H1 (cell line): ENCODE data around the gene LBR. TPM values are rescaled to one million over a fixed set of nuclear protein-coding genes. Genes with fewer than 3 reads are reported as not detected.

ENCODE experiments used
- CTCF ChIA-PET: fragments of 300-600 bp; sonication (Branson Sonifier 250); formaldehyde crosslinking; loops from one replicate; lab custom pipeline; 2021; ENCODE audit not compliant: partially characterized antibody; lab: Charles Lee
- POLR2A ChIA-PET: fragments of 300-600 bp; sonication (Branson Sonifier 250); formaldehyde crosslinking; loops from one replicate; lab custom pipeline; 2021; ENCODE audit warnings: inconsistent platforms; ENCODE audit not compliant: partially characterized antibody; lab: Charles Lee
- DNase-seq, 2 experiments: peaks; one replicate each; pipeline versions ENCODE4 v3.0.0 to v3.0.0-alpha.2; 2010 to 2022; ENCODE audit warnings: low spot score in 2 of 2, low read depth in 1 of 2, mixed read lengths in 1 of 2
- FAIRE-seq: peaks from 2 replicates; lab custom pipeline; 2011; peaks lifted over from hg19 to GRCh38; lab: Jason Lieb, UNC
- H2AFZ ChIP-seq: 2 replicates; pipeline ENCODE4 v1.8.1; 2012; ENCODE audit warnings: low read length, inconsistent platforms
- H2AK5ac ChIP-seq: 2 replicates; pipeline ENCODE4 v1.6.1; 2013; ENCODE audit warnings: low read depth, low read length
- H2BK120ac ChIP-seq: replicated peaks from 2 replicates; pipeline ENCODE3; 2013; ENCODE audit warnings: low read depth, low read length, inconsistent platforms
- H2BK12ac ChIP-seq: 2 replicates; pipeline ENCODE4 v1.6.1; 2013; ENCODE audit warnings: low read depth, low read length
- H2BK15ac ChIP-seq: 2 replicates; pipeline ENCODE4 v1.6.1; 2013; ENCODE audit warnings: low read length
- H2BK20ac ChIP-seq: 2 replicates; pipeline ENCODE4 v1.6.1; 2013; ENCODE audit warnings: low read length
- H2BK5ac ChIP-seq: 2 replicates; pipeline ENCODE4 v1.6.1; 2013; ENCODE audit warnings: low read depth, low read length
- H3K14ac ChIP-seq: 2 replicates; pipeline ENCODE4 v1.6.1; 2013; ENCODE audit warnings: inconsistent platforms; ENCODE audit not compliant: insufficient read length
- H3K18ac ChIP-seq: 2 replicates; pipeline ENCODE4 v1.6.1; 2013; ENCODE audit warnings: low read length; ENCODE audit errors: extremely low read depth
- H3K23ac ChIP-seq: 2 replicates; pipeline ENCODE4 v1.6.1; 2013; ENCODE audit warnings: inconsistent platforms; ENCODE audit not compliant: insufficient read length
- H3K23me2 ChIP-seq: 2 replicates; pipeline ENCODE4 v1.6.1; 2013; ENCODE audit warnings: low read depth, low read length
- H3K27ac ChIP-seq: 2 replicates; pipeline ENCODE4 v1.6.1; 2011; ENCODE audit warnings: low read depth, low read length, inconsistent platforms
- H3K27me3 ChIP-seq, 4 experiments: replicated peaks in 1 of 4; 1 replicate in 1 of 4; 2 replicates in 3 of 4; pipeline versions ENCODE4 v1.6.1 to v1.8.1; 2011 to 2013; ENCODE audit warnings: low read length in 3 of 4, mild to moderate bottlenecking in 3 of 4, inconsistent platforms in 2 of 4, mixed read lengths in 2 of 4, moderate library complexity in 1 of 4; ENCODE audit not compliant: control insufficient read depth in 3 of 4, insufficient read depth in 3 of 4; ENCODE audit errors: extremely low read depth in 1 of 4
- H3K36me3 ChIP-seq, 4 experiments: 2 replicates each; pipeline versions ENCODE4 v1.6.1 to v1.8.1; 2011 to 2013; ENCODE audit warnings: mild to moderate bottlenecking in 4 of 4, low read length in 3 of 4, moderate library complexity in 2 of 4, control low read depth in 1 of 4, inconsistent platforms in 1 of 4; ENCODE audit not compliant: insufficient read depth in 4 of 4, control insufficient read depth in 2 of 4
- H3K4ac ChIP-seq: replicated peaks from 2 replicates; pipeline ENCODE3; 2013; ENCODE audit warnings: low read length, low read depth, mixed read lengths, inconsistent platforms; ENCODE audit not compliant: insufficient read length
- H3K4me1 ChIP-seq, 4 experiments: replicated peaks in 1 of 4; 1 replicate in 1 of 4; 2 replicates in 3 of 4; pipeline versions ENCODE4 v1.6.1 to v1.8.1; 2011 to 2013; ENCODE audit warnings: low read length in 3 of 4, inconsistent platforms in 2 of 4, mixed read lengths in 1 of 4; ENCODE audit not compliant: insufficient read depth in 4 of 4, control insufficient read depth in 3 of 4
- H3K4me2 ChIP-seq, 2 experiments: 2 replicates each; pipeline versions ENCODE4 v1.6.1 to v1.8.1; 2011 to 2013; ENCODE audit warnings: low read depth in 2 of 2, low read length in 2 of 2, control low read depth in 1 of 2, inconsistent platforms in 1 of 2, mild to moderate bottlenecking in 1 of 2; ENCODE audit not compliant: insufficient read depth in 1 of 2
- H3K4me3 ChIP-seq, 4 experiments: fragments of 200-600, 300-600 bp in 1 of 4; sonication (generic), shearing (Covaris generic), sonication (Bioruptor Twin) in 1 of 4; 2 replicates each; pipeline versions ENCODE4 v1.5.1 to v1.8.1; 2011 to 2016; ENCODE audit warnings: low read length in 4 of 4, low read depth in 3 of 4, control low read depth in 2 of 4, inconsistent platforms in 2 of 4, mild to moderate bottlenecking in 2 of 4, mixed read lengths in 1 of 4, moderate library complexity in 1 of 4; ENCODE audit not compliant: insufficient read depth in 2 of 4; ENCODE audit errors: extremely low read depth in 1 of 4
- H3K56ac ChIP-seq: replicated peaks from 2 replicates; pipeline ENCODE3; 2013; ENCODE audit warnings: low read depth, mild to moderate bottlenecking, mixed read lengths, low read length, inconsistent platforms; ENCODE audit not compliant: insufficient read length
- H3K79me1 ChIP-seq: 2 replicates; pipeline ENCODE4 v1.6.1; 2013; ENCODE audit warnings: low read depth, low read length, control low read depth
- H3K79me2 ChIP-seq, 2 experiments: 2 replicates each; pipeline versions ENCODE4 v1.6.1 to v1.8.1; 2012 to 2013; ENCODE audit warnings: low read length in 2 of 2, mild to moderate bottlenecking in 2 of 2, inconsistent platforms in 1 of 2; ENCODE audit not compliant: insufficient read depth in 2 of 2, control insufficient read depth in 1 of 2
- H3K9ac ChIP-seq, 4 experiments: replicated peaks in 1 of 4; 1 replicate in 1 of 4; 2 replicates in 3 of 4; pipeline versions ENCODE4 v1.6.1 to v1.8.1; 2011 to 2013; ENCODE audit warnings: low read depth in 3 of 4, low read length in 3 of 4, control low read depth in 2 of 4, mild to moderate bottlenecking in 2 of 4, moderate library complexity in 2 of 4, inconsistent platforms in 1 of 4; ENCODE audit errors: extremely low read depth in 1 of 4
- H3K9me3 ChIP-seq, 2 experiments: 2 replicates each; pipeline versions ENCODE4 v1.6.1 to v1.8.1; 2012 to 2013; ENCODE audit warnings: mild to moderate bottlenecking in 2 of 2, moderate library complexity in 2 of 2, control low read depth in 1 of 2, inconsistent platforms in 1 of 2, low read depth in 1 of 2, low read length in 1 of 2, mixed read lengths in 1 of 2; ENCODE audit not compliant: insufficient read depth in 2 of 2
- H4K20me1 ChIP-seq, 2 experiments: replicated peaks in 1 of 2; 2 replicates each; pipeline versions ENCODE3 to v1.8.1; 2011 to 2013; ENCODE audit warnings: inconsistent platforms in 2 of 2, low read length in 2 of 2, mild to moderate bottlenecking in 1 of 2; ENCODE audit not compliant: insufficient read depth in 2 of 2, control insufficient read depth in 1 of 2
- H4K5ac ChIP-seq: 2 replicates; pipeline ENCODE4 v1.6.1; 2013; ENCODE audit warnings: low read length, low read depth, mixed read lengths, inconsistent platforms; ENCODE audit not compliant: insufficient read length
- H4K8ac ChIP-seq: 2 replicates; pipeline ENCODE4 v1.8.0; 2013; ENCODE audit warnings: mild to moderate bottlenecking, moderate library complexity, low read length, inconsistent platforms; ENCODE audit not compliant: insufficient read depth; ENCODE audit errors: extremely low read depth
- H4K91ac ChIP-seq: replicated peaks from 2 replicates; pipeline ENCODE3; 2013; ENCODE audit warnings: low read length, mixed read lengths, inconsistent platforms; ENCODE audit not compliant: insufficient read length
- KDM4A ChIP-seq: IDR thresholded peaks from one replicate; pipeline ENCODE4 v1.7.1; 2012; ENCODE audit warnings: low read depth, mild to moderate bottlenecking, moderate library complexity, low read length, inconsistent platforms; ENCODE audit not compliant: severe bottlenecking
- NRF1 ChIP-seq: IDR thresholded peaks from 2 replicates; pipeline ENCODE4 v1.6.1; 2011; ENCODE audit warnings: mild to moderate bottlenecking, low read depth, low read length, improper control_type of control experiment
- WGBS, 2 experiments: shearing (Covaris generic) in 1 of 2; methylation state at CpG; one replicate each; pipeline versions ENCODE4 v1.1.6 to v1.1.7; 2013 to 2015; ENCODE audit warnings: low lambda C conversion rate in 2 of 2, mixed read lengths in 2 of 2, inconsistent platforms in 1 of 2, low coverage in 1 of 2, missing lambda C conversion rate in 1 of 2; ENCODE audit not compliant: insufficient replicate concordance in 2 of 2, insufficient coverage in 1 of 2, insufficient read length in 1 of 2; ENCODE audit errors: extremely low coverage in 1 of 2, missing lambda C conversion rate in 1 of 2; 5-methylcytosine and 5-hydroxymethylcytosine counted together
- polyA plus RNA-seq, 7 experiments: library from polyadenylated mRNA; depleted of rRNA in 3 of 7; stranded (reverse) in 5 of 7; unstranded in 2 of 7; fragments of >200 nt in 5 of 7; fragments of 200-250 nt in 2 of 7; gene quantifications; 1 replicate in 5 of 7; 2 replicates in 1 of 7; 4 replicates in 1 of 7; pipeline versions ENCODE4 v1.2.1 to v1.2.3, GENCODE V29; 2011 to 2013; ENCODE audit warnings: missing spikeins in 2 of 7, mixed read lengths in 2 of 7
- total RNA-seq: library from RNA; stranded (reverse); fragmentation: NEBNext Ultra II Directional; extraction: Animal tissue kit (Norgen Biotek cat#: 25700); gene quantifications from 2 replicates; pipeline ENCODE4 v1.2.1, GENCODE V29; 2021

The LBR gene
- total and polyA plus RNA-seq, 2 of the 8 experiments (the other 6 are each of a cell fraction or from before 2014, with no cell fraction given) = 32.1 to 89.8 TPM

- H3K23ac ChIP-seq = no peak overlapping the region
- TF ChIP-seq KDM4A (no peak), NRF1 (no peak)
- no peak overlapping the region for H3K27ac ChIP-seq
- ChIA-PET CTCF (interaction anchor here (0.8 to 2.8 kb wide), 6 partner anchors 10 to 348 kb away, joined by 3 to 20 read pairs (median 4); no protein-coding TSS in a partner anchor), POLR2A (no interaction called here)
- H2BK5ac ChIP-seq = no peak overlapping the region
- H3K14ac ChIP-seq = no peak overlapping the region
- no peak overlapping the region for H3K56ac ChIP-seq
- H2BK15ac ChIP-seq = peak overlapping the region; percentile 18; the same call in 1 of the 2 replicates
- H3K4ac ChIP-seq = no peak overlapping the region
- H4K91ac ChIP-seq = no peak overlapping the region
- H4K5ac ChIP-seq = no peak overlapping the region
- WGBS, 2 experiments = 75% methylated on average over 15 of the region's 15 CpGs; no CpG with 5 or more reads in 1 of the 2 experiments
- peaks cover 6 to 20% (median 12%) of the 10 kb centered on the region in 4 experiments for H3K4me1 ChIP-seq
- no peaks in the 10 kb centered on the region for H3K79me1 ChIP-seq
- H2BK120ac ChIP-seq = no peak overlapping the region
- H3K9me3 ChIP-seq = no peaks in the 10 kb centered on the region
- H2BK12ac ChIP-seq = peak overlapping the region; percentile 55; the same call in 1 of the 2 replicates
- peak overlapping the region; percentile 86; the same call in 1 of the 2 replicates for H2BK20ac ChIP-seq
- peak overlapping the region in 1 of 2 experiments; percentile 10; a peak in 1 of 4 replicates for H3K4me2 ChIP-seq
- H3K9ac ChIP-seq = no peak overlapping the region
- no peaks in the 10 kb centered on the region for H3K79me2 ChIP-seq
- no peak overlapping the region for H2AK5ac ChIP-seq
- no peaks in the 10 kb centered on the region for H4K20me1 ChIP-seq
- H4K8ac ChIP-seq = no peak overlapping the region
- no peaks in the 10 kb centered on the region; a peak in 1 of 7 replicates for H3K27me3 ChIP-seq
- DNase-seq (no peak), FAIRE-seq (no peak)
- no peaks in the 10 kb centered on the region; the same call in 1 of the 2 replicates for H3K23me2 ChIP-seq
- no peak overlapping the region for H3K4me3 ChIP-seq
- H3K18ac ChIP-seq = no peak overlapping the region
- H3K36me3 ChIP-seq = no peaks in the 10 kb centered on the region
- peak overlapping the region; percentile 0; the same call in 1 of the 2 replicates for H2AFZ ChIP-seq
Observed at GRCh38 chr1:225462714-225463574, 35.1 kb upstream of the LBR start.
